ENCODE measurements around the gene MACROD2.

DNA sequence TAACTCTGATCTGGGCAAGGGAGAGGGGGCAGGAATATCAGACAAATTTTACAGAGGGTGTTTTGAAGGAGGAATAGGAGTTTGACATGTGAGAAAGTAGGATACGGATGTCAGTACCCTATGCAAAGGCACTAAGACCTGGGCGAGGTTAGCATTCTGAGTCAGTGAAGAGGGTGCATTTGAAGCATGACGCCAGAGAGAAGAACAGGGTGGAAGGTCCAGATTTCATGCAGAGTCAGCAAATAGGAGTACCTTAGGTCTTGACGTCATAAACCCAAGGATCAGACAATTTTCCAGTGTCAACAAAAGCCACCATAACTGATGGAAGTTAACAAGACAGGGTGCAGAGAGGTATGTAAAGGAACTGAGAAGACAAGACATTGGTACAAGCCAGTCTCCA lies 1738.7 kb downstream of the MACROD2 start:
- no peak for TF ChIP-seq POLR2A (IDR thresholded peaks at IDR 0.05)
- no peak for TF ChIP-seq CTCF (IDR thresholded peaks at IDR 0.05)

Measured in body of pancreas (tissue), 4 donors.